Fibroblast of pulmonary artery (primary cell): ENCODE results near the gene PIP5KL1.
"Not testable (repeated sequence)": the region's sequence is repeated elsewhere in the genome, so short reads cannot be mapped to it uniquely, and the experiment has no call there.

Source experiments
- DNase-seq: peaks from one replicate; pipeline ENCODE4 v3.0.0-alpha.2; 2010; ENCODE audit warnings: low read depth
- H3K4me3 ChIP-seq: replicated peaks from 2 replicates; pipeline ENCODE4 v1.5.1; 2011; ENCODE audit warnings: low read depth, mild to moderate bottlenecking, control low read depth, low read length, moderate library complexity
- CTCF ChIP-seq: IDR thresholded peaks from 2 replicates; pipeline ENCODE4 v1.5.1; 2011; ENCODE audit warnings: mild to moderate bottlenecking, control low read depth, low read length, inconsistent platforms; ENCODE audit errors: missing control alignments

PIP5KL1 gene

GRCh38 chr9:127886401-127886972, 44.1 kb downstream of the PIP5KL1 start:
- DNase-seq = no peak
- no peak for TF ChIP-seq CTCF
- no peak overlapping the region for H3K4me3 ChIP-seq

GRCh38 chr9:127885508-127886281, 44.9 kb downstream of the PIP5KL1 start:
- H3K4me3 ChIP-seq = no peak overlapping the region
- no peak for TF ChIP-seq CTCF

DNA sequence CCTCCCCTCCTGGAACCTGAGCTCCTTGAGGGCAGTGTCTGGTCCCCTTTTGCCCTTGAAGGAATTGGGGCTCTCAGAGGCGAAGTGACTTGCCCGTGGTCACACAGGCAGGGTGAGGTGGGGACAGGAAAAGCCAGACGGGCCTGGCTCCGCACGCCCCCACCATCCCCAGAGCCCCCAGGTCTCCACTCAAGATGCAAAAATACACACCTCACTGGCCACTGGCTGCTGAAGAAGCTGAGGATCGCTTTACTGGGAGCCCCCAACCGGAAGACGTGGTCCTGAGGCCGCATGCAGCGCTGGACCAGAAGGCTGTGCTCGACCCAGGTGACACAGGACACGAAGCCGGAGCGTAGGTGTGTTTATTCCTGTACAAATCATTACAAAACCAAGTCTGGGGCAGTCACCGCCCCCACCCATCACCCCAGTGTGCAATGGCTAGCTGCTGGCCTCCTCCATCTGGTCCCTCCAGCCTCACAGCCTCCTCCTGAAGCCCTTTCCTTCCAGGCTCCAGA, 45.5 kb downstream of the PIP5KL1 start:
- DNase-seq = no peak
- no peak overlapping the region for H3K4me3 ChIP-seq
- TF ChIP-seq CTCF = no peak

More at GRCh38 chr9:127885508-127886281, 44.9 kb downstream of the PIP5KL1 start:
- DNase-seq = no peak

DNA sequence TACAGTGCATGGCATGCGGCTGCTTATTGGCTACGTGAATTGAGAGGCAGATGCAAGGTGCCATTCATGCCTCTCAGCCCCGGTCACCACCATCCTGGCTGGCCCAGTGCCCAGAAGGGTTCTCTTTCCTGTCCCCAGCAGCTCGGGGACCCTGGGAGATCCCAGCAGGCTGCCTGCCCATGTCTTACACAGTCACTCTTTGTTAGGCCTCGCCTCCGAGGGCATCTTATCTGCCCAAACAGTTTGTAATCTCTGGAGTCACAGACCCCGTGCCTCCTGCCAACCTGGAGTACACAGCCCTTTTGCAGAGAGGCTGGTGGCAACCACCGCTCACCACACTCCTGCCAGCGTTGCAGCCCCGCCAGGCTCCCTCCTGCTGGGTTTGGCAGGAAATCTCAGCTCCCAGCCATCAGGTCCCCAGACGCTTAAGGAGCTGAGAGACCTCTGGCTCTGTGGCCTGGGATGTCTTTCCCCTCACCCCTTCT, 46.1 kb downstream of the PIP5KL1 start:
- no peak for TF ChIP-seq CTCF

GRCh38 chr9:127883959-127884358, 46.6 kb downstream of the PIP5KL1 start:
- H3K4me3 ChIP-seq = no peak overlapping the region
- no peak for TF ChIP-seq CTCF

More for the DNA sequence above, 46.1 kb downstream of the PIP5KL1 start:
- no peak overlapping the region for H3K4me3 ChIP-seq
- no peak for DNase-seq

GRCh38 chr9:127881715-127882114, 48.9 kb downstream of the PIP5KL1 start:
- H3K4me3 ChIP-seq, DNase-seq: not testable (repeated sequence)

More at GRCh38 chr9:127883959-127884358, 46.6 kb downstream of the PIP5KL1 start:
- DNase-seq = no peak

DNA sequence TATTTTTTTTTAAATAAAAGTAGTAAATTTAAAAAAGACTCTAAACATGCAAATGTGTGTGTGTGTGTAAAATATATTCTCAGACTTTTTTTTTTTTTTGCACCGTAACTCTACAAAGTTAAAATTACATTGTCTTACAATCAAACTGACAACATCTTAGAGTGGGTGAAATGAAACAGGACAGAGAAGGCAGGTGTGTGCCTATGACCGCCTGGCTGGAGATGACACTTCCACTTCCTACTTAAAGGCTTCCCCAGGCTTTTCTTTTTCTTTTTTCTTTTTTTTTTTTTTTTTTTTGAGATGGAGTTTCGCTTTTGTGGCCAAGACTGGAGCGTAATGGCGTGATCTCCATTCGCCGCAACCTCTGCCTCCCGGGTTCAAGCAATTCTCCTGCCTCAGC, 50.4 kb downstream of the PIP5KL1 start:
- DNase-seq = no peak
- TF ChIP-seq CTCF = no peak
- no peak overlapping the region for H3K4me3 ChIP-seq
